H1 (cell line): ENCODE results near the gene ST13. TPM values are rescaled to one million over a fixed set of nuclear protein-coding genes. Genes with fewer than 3 reads are reported as not detected.

ENCODE experiments used
- CEBPB ChIP-seq: IDR thresholded peaks from 2 replicates; pipeline ENCODE4 v1.6.1; 2012; ENCODE audit warnings: low read depth, low read length
- CTBP2 ChIP-seq: IDR thresholded peaks from 2 replicates; pipeline ENCODE4 v1.7.0; 2011; ENCODE audit warnings: borderline replicate concordance, mild to moderate bottlenecking, moderate library complexity, mixed read lengths, low read length; ENCODE audit not compliant: insufficient read depth, insufficient read length
- JUN ChIP-seq: IDR thresholded peaks from 2 replicates; pipeline ENCODE4 v1.6.1; 2011; ENCODE audit warnings: low read depth, mild to moderate bottlenecking, improper control_type of control experiment, low read length
- RBBP5 ChIP-seq: IDR thresholded peaks from 2 replicates; pipeline ENCODE4 v1.7.1; 2012; ENCODE audit warnings: low read depth, mild to moderate bottlenecking, inconsistent platforms, low read length, moderate library complexity, borderline replicate concordance
- SP2 ChIP-seq: IDR thresholded peaks from 2 replicates; pipeline ENCODE4 v1.6.1; 2012; ENCODE audit warnings: mild to moderate bottlenecking, low read length, inconsistent platforms
- polyA plus RNA-seq, 7 experiments: library from polyadenylated mRNA; depleted of rRNA in 3 of 7; stranded (reverse) in 5 of 7; unstranded in 2 of 7; fragments of >200 nt in 5 of 7; fragments of 200-250 nt in 2 of 7; gene quantifications; 1 replicate in 5 of 7; 2 replicates in 1 of 7; 4 replicates in 1 of 7; pipeline versions ENCODE4 v1.2.1 to v1.2.3, GENCODE V29; 2011 to 2013; ENCODE audit warnings: missing spikeins in 2 of 7, mixed read lengths in 2 of 7
- total RNA-seq: library from RNA; stranded (reverse); fragmentation: NEBNext Ultra II Directional; extraction: Animal tissue kit (Norgen Biotek cat#: 25700); gene quantifications from 2 replicates; pipeline ENCODE4 v1.2.1, GENCODE V29; 2021
- TF ChIP-seq, protein P1 (sequence below), 3 experiments: IDR thresholded peaks; 1 replicate in 2 of 3; 2 replicates in 1 of 3; pipeline versions ENCODE4 v1.5.1 to v1.6.1; 2011; ENCODE audit warnings: low read length in 3 of 3, mild to moderate bottlenecking in 3 of 3, inconsistent platforms in 2 of 3, low read depth in 1 of 3, moderate library complexity in 1 of 3; ENCODE audit not compliant: insufficient read depth in 1 of 3; ENCODE audit errors: control extremely low read depth in 1 of 3
- TF ChIP-seq, protein P2 (sequence below): IDR thresholded peaks from 2 replicates; pipeline ENCODE4 v1.6.1; 2011; ENCODE audit warnings: low read length, improper control_type of control experiment

ST13 gene
- total and polyA plus RNA-seq, 2 of the 8 experiments (the other 6 are each of a cell fraction or from before 2014, with no cell fraction given): 52.0 to 305 TPM

DNA sequence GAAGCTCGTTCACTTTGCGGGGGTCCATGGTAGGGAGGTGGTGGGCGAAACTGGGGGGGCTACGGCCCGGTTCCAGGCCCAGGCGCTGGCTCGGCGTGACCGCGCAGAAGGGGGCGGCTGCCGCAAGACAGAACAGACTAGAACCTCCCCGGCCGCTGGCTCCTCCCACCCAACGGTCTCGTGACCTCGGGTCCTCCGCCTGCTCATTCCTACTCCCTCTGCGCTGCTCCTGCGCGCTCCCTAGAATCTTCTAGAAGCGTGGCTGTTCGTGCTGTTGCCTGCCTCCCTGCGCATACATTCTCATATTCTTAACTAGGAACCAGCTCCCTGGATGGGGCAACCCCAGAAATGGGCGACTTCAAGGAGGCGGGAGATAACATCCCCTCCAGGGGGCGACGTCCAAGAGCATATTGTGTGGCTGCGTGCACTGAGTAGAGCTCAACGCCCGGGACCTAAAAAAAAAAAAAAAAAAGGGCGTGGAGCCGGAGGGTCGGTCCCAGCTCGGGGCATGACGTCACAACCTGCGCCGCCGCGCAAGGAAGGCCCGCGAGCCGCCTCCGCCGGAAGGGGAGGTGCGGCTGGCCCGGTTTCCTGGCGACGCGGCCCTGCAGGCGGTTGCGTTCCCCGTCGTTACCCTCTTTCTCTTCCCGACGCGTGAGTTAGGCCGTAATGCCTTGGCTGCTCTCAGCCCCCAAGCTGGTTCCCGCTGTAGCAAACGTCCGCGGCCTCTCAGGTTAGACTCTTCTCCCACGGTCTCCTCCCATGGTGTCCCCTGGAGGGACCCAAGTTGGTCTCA, at the start of gene ST13, which contains the start of gene XPNPEP3 (continued):
- TF ChIP-seq, protein P1, sequence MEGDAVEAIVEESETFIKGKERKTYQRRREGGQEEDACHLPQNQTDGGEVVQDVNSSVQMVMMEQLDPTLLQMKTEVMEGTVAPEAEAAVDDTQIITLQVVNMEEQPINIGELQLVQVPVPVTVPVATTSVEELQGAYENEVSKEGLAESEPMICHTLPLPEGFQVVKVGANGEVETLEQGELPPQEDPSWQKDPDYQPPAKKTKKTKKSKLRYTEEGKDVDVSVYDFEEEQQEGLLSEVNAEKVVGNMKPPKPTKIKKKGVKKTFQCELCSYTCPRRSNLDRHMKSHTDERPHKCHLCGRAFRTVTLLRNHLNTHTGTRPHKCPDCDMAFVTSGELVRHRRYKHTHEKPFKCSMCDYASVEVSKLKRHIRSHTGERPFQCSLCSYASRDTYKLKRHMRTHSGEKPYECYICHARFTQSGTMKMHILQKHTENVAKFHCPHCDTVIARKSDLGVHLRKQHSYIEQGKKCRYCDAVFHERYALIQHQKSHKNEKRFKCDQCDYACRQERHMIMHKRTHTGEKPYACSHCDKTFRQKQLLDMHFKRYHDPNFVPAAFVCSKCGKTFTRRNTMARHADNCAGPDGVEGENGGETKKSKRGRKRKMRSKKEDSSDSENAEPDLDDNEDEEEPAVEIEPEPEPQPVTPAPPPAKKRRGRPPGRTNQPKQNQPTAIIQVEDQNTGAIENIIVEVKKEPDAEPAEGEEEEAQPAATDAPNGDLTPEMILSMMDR (IDR thresholded peaks at IDR 0.05; ENCODE audit: control extremely low read depth in 1 of 3, insufficient read depth in 1 of 3, low read depth in 1 of 3, low read length in 3 of 3): no peak
- 0 out of 2 replicates have a peak, but pooled peaks have one; percentile 32 for TF ChIP-seq RBBP5
- no peak for TF ChIP-seq JUN
- no peak for TF ChIP-seq CTBP2
- no peak for TF ChIP-seq CEBPB
- TF ChIP-seq, protein P2, sequence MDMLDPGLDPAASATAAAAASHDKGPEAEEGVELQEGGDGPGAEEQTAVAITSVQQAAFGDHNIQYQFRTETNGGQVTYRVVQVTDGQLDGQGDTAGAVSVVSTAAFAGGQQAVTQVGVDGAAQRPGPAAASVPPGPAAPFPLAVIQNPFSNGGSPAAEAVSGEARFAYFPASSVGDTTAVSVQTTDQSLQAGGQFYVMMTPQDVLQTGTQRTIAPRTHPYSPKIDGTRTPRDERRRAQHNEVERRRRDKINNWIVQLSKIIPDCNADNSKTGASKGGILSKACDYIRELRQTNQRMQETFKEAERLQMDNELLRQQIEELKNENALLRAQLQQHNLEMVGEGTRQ: peak; percentile 77
- no peak for TF ChIP-seq SP2
